GM12878 (cell line): ENCODE results near the gene RWDD1. TPM values are rescaled to one million over a fixed set of nuclear protein-coding genes. Genes with fewer than 3 reads are reported as not detected.

Experiments
- ATF3 ChIP-seq: IDR thresholded peaks from 2 replicates; pipeline ENCODE4 v1.6.1; 2011; ENCODE audit warnings: low read depth, mild to moderate bottlenecking, low read length, moderate library complexity, borderline replicate concordance; ENCODE audit errors: extremely low read depth
- FOS ChIP-seq: IDR thresholded peaks from 3 replicates; pipeline ENCODE4 v1.6.1; 2011; ENCODE audit warnings: borderline replicate concordance; ENCODE audit not compliant: insufficient read length; ENCODE audit errors: extremely low read depth
- GABPA ChIP-seq: IDR thresholded peaks from 2 replicates; pipeline ENCODE4 v1.6.1; 2014; ENCODE audit warnings: antibody characterized with exemption, low read depth, mild to moderate bottlenecking, inconsistent platforms
- GATAD2B ChIP-seq: fragments of 450-650 bp; conservative IDR thresholded peaks from 2 replicates; pipeline ENCODE4 v1.6.1; 2017; ENCODE audit warnings: low read depth, mild to moderate bottlenecking, moderate library complexity
- HDGF ChIP-seq: fragments of 450-650 bp; IDR thresholded peaks from 2 replicates; pipeline ENCODE4 v1.6.1; 2016; ENCODE audit warnings: antibody characterized with exemption
- PML ChIP-seq: IDR thresholded peaks from 2 replicates; pipeline ENCODE4 v1.6.1; 2012; ENCODE audit warnings: low read length, inconsistent platforms
- RUNX3 ChIP-seq: IDR thresholded peaks from 2 replicates; pipeline ENCODE4 v1.6.1; 2012; ENCODE audit warnings: low read length, inconsistent platforms
- TAF1 ChIP-seq: IDR thresholded peaks from 2 replicates; pipeline ENCODE4 v1.6.1; 2011; ENCODE audit warnings: mild to moderate bottlenecking, low read depth, low read length, borderline replicate concordance
- USF1 ChIP-seq: IDR thresholded peaks from 2 replicates; pipeline ENCODE4 v1.6.1; 2011; ENCODE audit warnings: borderline replicate concordance, low read depth, mild to moderate bottlenecking, moderate library complexity, mixed read lengths, low read length; ENCODE audit not compliant: insufficient read depth; ENCODE audit errors: extremely low read length
- ZBTB11 ChIP-seq: fragments of 450-650 bp; formaldehyde crosslinking; IDR thresholded peaks from 2 replicates; pipeline ENCODE4 v1.5.0; 2022; ENCODE audit warnings: mild to moderate bottlenecking, missing genetic modification characterization
- ZNF217 ChIP-seq: fragments of 450-650 bp; IDR thresholded peaks from 2 replicates; pipeline ENCODE4 v1.6.1; 2017; ENCODE audit warnings: antibody characterized with exemption, mild to moderate bottlenecking
- ZNF274 ChIP-seq: IDR thresholded peaks from one replicate; pipeline ENCODE4 v1.8.0; 2011; ENCODE audit not compliant: insufficient read length, insufficient read depth
- polyA plus RNA-seq, 11 experiments: library from polyadenylated mRNA; depleted of rRNA in 4 of 11; unstranded in 6 of 11; stranded (reverse) in 5 of 11; fragments of >200 nt; fragmentation: Nextera tagmentation in 4 of 11; fragmentation: Illumina TruSeq in 1 of 11; extraction: Ambion mirVana in 4 of 11; extraction: Trizol in 1 of 11; gene quantifications; 1 replicate in 1 of 11; 2 replicates in 10 of 11; pipeline versions ENCODE4 v1.2.1 to v1.2.3, GENCODE V29; 2011 to 2016; ENCODE audit warnings: inconsistent platforms in 2 of 11, missing spikeins in 2 of 11, low read depth in 1 of 11
- total RNA-seq, 4 experiments: library from RNA; depleted of rRNA in 3 of 4; stranded (reverse); fragments of >200 nt in 3 of 4; fragmentation: Illumina TruSeq in 1 of 4; extraction: Trizol in 1 of 4; gene quantifications; 2 replicates each; pipeline versions ENCODE4 v1.2.1 to v1.2.3, GENCODE V29; 2013 to 2021
- TF ChIP-seq, protein P1 (sequence below): fragments of 450-650 bp; IDR thresholded peaks from 2 replicates; pipeline ENCODE4 v1.6.1; 2017; ENCODE audit warnings: antibody characterized with exemption, mild to moderate bottlenecking, moderate library complexity

Gene RWDD1
- total and polyA plus RNA-seq, 10 of the 15 experiments (the other 5 are each of a cell fraction or from before 2014, with no cell fraction given): 40.1 to 107 (median 65.8) TPM

DNA sequence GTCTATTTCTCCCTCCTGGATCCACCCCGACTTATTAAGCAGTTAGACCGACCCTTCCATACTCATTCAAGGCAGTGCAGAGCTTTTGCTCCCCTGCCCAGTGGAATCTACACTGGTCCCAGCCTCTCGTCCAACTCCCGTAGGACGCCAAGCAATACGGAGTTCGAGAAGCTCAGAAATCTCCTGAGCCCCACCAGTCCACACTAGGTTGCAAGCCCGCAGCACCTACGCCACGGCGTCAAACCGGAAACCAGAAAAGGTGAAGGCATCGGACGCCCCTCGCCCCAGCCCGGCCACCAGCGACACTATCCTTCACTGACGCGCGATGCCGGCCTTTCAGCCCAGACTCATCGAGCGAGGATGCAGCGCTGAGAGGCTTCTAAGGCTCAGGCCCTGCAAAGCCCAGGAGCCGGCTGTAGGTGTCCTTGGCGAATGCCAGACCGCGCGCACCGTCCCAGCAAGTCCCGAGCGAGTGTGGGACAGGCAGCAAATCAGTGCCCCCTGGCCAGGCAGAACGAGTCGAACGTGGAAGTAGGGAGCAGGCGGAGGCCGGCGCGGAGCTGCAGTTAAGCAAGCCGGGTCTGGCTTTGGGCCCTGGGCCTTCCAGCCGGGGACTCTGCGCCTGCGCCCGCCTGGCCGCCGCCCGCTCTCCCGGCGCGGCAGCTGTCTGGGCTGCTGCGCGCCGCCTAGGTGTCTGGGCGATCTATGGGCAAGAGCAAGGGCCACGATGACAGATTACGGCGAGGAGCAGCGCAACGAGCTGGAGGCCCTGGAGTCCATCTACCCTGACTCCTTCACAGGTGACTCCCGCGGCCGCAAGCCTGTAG is at the start of gene RWDD1 (continued):
- TF ChIP-seq RUNX3: peak; percentile 50
- TF ChIP-seq ZNF217: no peak
- TF ChIP-seq GATAD2B: 0 out of 2 replicates have a peak, but pooled peaks have one; percentile 77
- TF ChIP-seq ZBTB11 (CRISPR knock-in tag): no peak
- no peak for TF ChIP-seq ATF3
- peak; percentile 86 for TF ChIP-seq TAF1
- TF ChIP-seq PML: peak; percentile 74
- TF ChIP-seq, protein P1, sequence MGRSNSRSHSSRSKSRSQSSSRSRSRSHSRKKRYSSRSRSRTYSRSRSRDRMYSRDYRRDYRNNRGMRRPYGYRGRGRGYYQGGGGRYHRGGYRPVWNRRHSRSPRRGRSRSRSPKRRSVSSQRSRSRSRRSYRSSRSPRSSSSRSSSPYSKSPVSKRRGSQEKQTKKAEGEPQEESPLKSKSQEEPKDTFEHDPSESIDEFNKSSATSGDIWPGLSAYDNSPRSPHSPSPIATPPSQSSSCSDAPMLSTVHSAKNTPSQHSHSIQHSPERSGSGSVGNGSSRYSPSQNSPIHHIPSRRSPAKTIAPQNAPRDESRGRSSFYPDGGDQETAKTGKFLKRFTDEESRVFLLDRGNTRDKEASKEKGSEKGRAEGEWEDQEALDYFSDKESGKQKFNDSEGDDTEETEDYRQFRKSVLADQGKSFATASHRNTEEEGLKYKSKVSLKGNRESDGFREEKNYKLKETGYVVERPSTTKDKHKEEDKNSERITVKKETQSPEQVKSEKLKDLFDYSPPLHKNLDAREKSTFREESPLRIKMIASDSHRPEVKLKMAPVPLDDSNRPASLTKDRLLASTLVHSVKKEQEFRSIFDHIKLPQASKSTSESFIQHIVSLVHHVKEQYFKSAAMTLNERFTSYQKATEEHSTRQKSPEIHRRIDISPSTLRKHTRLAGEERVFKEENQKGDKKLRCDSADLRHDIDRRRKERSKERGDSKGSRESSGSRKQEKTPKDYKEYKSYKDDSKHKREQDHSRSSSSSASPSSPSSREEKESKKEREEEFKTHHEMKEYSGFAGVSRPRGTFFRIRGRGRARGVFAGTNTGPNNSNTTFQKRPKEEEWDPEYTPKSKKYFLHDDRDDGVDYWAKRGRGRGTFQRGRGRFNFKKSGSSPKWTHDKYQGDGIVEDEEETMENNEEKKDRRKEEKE: no peak
- no peak for TF ChIP-seq USF1
- TF ChIP-seq GABPA: no peak
- no peak for TF ChIP-seq FOS
- no peak for TF ChIP-seq ZNF274
- TF ChIP-seq HDGF: peak; percentile 56; the same call in 1 of the 2 replicates
